ENCODE data around the gene SEMA3G. TPM values are rescaled to one million over a fixed set of nuclear protein-coding genes. Genes with fewer than 3 reads are reported as not detected.

Gene SEMA3G
- polyA plus RNA-seq, 1 donor = 18.7 TPM

DNA sequence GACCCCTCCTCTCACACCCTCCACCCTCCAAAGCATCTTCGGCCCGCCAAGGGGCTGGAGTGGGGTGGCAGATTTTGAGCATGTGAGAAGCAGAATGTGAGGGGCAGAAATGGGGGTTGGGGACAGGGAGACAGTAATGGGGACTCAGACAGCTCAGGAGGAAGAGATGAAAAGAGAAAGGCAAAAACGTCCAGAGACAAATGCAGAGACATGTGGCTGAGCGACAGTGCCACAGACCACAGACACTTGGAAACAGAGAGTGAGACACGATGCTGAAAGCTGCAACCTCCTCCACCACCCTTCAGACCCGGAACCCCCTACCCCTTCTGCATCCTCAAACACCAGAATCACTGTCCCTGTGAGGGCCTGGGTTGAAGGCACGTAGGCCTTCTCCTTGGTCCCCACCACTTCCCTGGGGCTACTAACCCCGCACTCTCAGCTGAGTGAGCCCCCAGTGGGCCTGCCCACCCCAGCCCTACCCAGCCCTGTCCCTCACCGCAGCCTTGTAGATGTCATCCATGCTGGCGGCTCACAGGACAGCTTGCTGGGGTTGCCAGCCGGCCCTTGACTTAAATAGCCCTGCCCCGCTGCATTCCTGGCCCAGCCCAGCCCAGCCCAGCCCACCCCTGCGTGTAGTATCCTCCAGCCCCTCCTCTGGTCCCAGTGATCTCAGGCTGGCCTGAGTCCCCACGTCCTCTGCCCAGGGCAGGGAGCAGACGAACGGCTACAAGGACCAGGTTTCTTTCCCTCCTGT lies 8.8 kb upstream of the SEMA3G start, which contains the start of gene TNNC1:
TSS of gene TNNC1 (minus strand) at position 546 of the 754 bp plus-strand sequence. CDS start at position 520, 26 bp downstream.
- no peak for DNase-seq

DNA sequence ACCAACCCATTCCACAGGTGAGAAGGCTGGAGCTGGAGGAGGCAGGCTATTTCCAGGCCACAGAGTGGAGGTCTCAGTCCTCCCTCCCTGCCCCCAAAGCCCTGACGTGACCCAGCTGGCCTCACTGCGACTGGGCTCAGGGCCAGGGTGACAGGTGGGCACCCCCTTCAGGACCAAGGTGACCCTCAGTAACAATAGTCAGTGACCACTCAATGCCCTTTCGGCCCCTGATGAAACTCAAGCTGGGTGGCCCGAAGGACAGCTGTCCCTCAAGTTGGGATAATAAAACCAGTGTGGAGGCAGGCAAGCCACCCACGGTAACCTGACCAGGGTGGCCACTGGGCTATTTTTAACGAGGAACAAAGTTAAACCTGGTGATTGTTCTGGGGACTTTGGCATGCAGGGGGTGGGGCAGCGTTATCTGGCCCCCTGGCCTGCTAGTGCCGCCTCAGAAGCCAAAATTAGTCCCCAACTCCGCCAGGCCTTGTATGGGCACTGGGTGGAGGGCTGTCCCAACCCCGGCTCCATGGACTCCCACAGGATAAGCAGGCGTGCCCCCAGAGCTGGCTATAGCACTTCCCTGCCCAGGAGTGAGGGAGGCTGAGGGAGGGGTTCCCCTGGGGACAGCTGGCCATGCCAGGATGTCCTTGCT lies 7.8 kb upstream of the SEMA3G start:
- DNase-seq = no peak

DNA sequence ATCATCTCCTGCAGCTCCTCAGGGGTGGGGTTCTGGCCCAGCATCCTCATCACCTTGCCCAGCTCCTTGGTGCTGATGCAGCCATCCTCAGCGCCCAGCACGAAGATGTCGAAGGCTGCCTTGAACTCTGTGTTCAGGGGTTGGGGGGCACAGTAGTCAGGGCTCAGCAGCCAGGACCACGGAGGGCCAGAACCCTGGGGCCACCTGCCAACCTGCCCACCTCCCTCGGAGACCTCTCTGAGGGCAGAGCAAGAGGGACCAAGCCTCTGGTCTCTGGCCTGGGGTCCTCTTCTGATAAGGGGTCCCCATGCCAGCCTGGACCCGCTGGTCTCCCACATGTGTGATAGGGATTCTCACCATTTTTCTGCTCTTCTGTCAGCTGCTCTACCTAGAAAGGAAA lies 7.2 kb upstream of the SEMA3G start:
- DNase-seq = no peak

DNA sequence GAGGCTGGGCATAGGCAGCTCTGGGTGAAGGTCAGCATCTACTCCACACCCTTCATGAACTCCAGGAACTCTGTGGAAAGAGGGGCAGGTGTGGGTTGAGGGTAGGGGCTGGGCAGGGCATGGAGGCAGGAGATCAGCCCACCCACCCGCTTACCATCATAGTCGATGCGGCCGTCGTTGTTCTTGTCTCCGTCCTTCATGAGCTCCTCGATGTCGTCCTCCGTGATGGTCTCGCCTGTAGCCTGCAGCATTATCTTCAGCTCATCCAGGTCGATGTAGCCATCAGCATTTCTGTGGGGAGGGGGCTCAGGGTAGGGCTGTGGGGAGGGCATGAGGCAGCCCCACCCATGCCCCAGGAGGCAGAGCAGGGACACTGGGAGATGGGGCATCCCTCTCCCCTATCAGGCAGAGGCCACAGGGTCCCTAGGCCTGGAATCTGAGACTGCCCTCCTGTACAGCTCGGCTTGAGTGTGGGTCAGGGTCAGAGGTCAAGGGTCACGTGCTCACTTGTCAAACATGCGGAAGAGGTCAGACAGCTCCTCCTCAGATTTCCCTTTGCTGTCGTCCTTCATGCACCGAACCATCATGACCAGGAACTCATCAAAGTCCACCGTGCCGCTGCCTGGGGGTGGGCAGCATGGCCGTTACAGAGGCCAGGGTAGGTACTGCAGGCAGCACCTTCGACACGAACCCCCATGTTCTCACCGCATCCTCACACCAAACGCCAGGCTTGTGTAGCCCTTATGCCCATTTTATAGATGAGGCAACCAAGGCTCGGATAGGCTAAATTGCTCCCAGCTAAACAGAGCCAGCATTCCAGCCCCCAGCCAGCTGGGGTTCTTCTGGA lies 6.6 kb upstream of the SEMA3G start:
- DNase-seq = no peak

DNA sequence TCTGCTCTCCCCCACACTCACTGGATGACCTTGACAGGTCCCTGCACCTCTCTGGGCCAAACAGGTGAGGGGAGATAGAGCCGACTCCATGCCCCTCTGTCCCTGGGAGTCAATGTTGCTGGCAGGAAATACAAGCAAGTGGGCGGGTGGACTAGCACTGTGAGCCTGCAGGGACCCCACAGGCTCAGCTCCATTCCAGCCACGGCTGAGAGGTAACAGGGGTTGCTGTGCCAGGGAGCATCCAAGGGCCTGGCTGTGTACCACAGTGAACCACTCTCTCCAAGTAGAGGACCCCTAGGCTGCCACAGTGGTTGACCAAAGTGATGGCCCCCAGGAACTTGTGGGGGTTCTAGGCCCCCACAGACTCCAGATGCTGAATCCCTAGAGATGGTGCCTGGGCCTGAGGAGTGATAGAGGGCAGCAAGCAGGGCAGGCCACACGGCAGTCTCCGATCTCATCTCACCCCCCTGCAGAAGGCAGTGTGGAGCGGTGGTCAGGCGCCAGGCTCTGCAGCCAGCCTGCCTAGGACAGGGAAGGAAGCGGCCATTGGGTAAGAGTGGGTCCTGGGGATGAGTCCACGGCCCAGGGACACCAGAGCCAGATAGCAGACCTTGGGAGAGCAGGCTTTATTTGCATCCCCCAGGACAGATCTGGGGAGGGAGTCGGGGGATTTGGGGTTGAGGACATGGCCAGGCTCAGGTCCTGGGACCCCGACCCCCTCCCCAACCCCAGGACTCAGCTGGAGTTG lies 5.8 kb upstream of the SEMA3G start:
- DNase-seq = no peak

DNA sequence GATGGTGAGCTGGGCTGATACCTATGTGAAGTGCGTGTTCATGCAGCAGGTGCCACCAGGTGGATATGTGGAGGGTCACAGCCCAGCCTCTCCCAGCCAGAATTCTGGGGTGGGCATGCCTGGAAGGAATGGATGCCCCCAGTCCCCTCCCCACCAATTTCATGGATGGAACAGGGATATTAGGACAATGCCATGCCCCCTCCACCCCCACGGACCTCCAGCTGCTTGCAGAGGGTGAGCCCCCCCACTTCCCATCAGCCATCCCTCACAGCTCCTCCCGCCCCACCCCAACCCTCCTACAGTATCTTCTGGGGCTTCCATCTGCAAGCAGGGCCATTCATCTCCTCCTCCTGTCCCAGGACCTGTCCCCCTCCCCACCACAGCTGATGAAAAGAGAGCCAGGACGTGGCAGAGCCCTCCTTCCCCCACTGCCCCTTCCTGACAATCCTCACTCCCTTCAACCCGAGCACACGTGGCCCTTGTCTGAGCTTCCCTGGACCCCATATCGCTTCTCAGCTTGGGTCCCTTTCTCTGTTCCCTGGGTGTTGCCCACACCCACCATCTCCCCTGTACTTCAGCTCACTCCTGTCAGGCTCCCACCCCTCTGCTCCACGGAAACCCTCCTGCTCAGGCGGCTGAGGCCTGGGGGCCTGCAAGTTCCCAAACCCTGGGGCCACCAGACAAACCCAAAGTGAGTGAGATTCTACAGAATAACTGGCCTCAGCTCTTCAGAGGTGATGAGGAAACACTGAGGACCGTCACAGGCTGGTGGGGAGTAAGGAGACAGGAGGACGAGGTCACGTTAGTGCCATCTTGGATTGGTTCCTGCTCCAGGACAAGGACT lies 2.8 kb upstream of the SEMA3G start:
- no peak for DNase-seq

DNA sequence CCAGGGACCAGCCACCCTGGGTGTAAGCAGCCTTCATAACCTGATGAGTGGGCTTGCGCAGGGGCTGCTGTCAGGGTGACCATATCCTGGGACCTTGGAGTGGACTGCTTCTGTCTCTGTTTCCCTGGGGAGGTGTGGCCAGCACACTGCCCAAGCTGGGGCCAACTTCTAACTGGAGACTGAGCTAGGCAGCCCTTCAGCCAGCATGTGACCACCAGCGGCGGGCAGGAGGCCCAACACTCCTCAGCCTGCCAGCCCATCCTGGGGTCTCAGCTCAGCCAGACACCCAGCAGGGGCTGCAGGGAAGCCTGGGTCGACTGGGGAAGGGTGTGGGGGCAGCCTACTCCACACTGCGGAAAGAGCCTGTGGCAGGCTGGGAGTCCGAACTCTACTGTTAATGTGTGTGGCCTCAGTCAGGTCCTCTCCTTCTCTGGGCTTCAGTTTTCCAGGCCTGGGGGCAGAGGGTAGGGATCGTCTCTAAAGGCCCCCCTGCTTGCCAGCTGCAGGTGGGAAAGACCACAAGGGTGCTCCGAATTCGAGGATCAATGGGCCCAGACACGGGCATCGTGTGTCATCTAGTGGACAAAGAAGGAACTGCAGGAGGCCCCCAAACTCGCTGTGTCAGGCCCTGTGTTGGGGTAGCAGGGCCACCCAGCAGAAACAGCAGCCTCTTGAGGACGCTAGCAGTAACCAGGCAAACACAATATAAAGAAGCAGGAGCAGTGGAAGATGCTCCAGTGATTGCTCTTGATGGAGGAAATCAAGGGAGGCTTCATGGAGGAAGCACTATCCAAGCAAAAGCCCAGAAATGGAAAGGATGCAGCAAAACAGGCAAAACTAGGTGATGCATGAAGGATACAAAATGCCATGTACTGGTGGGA lies 2.0 kb upstream of the SEMA3G start:
- DNase-seq = no peak

DNA sequence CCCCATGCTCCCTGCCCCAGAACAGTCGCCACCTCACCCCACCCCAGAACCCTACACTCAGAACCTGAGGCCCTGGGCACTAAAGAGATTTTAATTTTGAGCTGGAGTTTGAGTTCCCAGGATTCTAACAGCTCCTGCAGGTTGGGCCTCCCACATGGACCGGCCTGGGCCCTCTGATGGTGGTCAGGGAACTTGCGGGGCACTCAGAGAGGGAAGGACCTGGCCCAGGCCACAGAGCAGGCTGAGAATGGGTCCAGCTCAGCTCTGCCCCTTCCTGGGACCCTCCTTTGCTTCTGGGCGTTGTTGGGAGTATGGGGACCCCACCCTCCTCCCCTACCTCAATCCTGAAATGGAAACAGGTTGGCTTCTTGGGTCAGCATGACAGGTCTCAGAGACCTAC lies 1.1 kb upstream of the SEMA3G start:
- no peak for DNase-seq

DNA sequence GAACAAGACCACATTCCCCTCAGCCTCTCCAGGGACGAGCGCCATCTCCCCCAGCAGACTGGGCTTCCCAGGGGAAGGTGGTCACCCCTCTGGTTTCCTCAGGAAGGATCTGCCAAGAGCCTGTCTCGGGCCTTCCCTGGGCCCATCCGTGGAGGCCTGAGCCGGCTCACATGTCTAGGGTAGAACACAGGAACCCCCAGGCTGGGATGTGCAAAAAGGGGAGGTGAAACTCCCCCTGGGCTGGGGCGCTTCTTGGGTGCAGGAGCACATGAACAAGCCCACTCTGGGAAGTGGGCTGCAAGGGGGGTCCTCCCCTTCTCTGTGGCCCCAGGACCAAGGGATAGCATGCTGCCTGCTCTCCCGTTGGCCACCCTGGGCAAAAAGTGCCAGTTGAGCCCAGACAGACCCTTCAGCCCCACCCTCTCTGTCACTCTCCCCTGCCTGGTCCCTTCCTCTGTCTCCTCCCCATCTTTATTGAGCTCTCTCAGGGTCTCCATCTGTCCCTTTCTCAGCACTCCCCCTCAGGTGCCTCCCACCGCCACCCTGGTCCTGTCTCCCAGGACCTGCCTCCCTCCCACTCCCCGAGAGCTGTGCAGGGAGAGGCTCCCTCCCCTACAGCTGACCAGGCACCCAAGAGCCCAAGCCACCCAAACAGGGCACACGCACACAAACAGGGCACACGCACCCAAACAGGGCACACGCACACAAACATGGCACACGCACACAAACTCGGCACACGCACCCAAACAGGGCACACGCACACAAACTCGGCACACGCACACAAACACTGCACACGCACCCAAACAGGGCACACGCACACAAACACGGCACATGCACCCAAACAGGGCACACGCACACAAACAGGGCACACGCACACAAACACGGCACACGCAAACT lies 864 bp downstream of the SEMA3G start:
- DNase-seq = no peak

DNA sequence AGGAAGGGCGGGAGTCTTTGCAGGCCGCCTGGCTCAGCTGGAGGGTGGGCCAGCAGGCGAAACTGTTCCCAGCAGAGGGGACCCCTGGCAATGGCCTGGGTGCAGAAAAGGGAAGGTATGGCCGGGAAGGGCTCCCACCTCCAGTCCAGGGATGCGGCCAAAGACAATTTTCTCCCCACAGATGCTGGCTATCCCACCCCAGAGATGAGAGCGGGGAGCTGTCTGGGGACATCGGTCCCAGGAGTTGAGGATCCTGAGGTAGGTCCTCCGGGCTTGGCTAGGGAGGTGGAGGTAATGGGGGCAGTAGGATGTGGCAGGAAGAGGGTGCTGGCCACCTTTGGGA lies 1.7 kb downstream of the SEMA3G start:
- no peak for DNase-seq

DNA sequence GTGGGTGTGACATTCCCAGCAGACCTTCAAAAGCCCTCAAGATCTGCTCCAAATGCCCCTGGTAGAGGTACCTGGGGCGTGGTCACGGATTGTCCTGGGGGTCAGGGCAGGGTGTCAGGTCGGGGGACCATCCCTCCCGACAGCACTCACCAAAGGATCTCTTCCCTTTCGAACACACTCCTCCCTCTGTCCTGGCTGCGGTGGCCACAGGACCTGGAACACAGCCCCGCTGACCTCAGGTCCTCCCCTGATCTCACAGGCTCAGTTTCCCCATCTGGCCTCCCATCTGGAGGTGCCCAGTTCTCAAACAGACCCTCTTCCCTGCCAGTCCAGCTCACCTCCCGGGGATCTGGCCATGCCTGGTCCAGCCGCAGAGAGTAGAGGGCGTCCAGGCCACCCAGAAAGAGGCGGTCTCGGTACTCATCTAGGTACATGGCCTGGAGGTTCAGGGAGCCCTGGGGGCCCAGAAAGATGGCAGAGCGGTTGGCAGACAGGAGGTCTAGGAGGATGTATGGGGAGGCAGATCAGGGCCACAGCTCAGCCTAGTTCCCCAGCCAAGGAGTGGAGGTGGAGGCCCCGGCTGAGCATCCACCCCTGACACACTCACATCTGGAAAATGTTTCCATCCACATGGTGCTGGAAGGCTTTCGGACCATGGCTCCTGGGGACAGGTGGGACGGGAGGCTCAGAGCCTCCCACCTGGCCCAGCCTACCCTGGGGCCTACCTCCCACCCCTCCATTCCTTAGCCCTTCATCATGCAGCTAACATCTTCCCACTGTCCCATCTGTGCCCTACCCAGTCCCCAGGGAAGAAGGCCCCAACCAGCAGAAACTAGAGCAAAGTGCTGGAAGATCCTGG lies 2.3 kb downstream of the SEMA3G start:
- no peak for DNase-seq

DNA sequence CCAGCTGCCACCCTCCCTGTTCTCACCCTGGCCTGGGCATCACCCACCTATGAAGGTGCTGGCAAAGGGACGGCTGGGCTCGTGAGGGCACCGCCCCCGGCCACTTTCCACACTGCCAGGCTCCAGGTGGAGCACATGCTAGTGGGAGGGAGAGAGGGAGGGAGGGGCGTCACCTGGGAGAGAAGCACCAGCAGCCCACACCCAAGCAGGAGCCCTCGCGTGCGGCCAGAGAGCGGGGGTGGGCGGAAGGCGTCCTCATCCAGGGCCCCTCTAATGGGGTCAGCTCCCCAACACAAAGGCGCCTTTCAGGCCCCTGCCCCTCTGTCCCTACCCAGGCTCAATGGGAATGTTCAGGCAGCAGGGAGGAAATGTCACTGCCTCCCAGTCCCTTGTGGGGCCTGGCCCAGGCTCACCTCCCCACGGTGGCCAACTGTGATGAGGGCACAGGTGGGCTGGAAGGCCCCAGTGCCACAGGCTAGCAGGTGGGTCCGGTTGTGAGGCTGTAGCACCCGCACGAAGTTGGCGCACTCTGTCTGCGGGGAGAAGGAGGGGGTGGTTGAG lies 3.1 kb downstream of the SEMA3G start:
- no peak for DNase-seq

DNA sequence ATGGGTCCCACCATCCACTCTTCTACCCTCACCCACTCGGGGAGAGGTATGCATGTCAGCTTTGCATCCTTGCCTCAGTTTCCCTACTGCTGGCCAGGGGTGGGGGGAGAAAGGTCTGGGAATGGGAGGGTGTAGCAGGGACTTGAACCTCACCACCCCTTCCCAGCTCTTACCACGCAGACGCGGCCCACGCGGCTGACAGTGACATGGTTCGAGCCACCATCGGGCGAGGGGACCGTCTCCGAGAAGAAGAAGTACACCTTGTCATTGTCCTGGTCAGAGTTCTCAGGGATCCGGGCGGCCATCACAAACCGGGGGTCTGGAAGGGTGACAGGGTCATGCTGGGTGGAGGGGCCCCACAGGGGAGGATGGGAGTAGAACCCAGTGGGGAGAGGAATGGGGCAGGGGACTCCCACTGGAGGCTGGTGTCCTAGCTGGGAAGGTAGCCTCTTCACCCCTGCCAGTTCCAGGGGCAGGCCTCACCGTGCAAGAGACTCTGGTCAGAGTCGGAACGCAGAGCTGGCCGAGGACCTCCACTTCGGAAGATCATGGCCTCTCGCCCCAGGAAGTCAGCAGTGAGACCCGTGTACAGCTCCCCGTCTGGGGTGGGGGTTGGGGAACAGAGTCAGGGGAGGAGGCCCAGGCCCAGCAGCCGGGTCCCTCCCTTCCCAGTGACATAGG lies 3.7 kb downstream of the SEMA3G start:
- DNase-seq = no peak

DNA sequence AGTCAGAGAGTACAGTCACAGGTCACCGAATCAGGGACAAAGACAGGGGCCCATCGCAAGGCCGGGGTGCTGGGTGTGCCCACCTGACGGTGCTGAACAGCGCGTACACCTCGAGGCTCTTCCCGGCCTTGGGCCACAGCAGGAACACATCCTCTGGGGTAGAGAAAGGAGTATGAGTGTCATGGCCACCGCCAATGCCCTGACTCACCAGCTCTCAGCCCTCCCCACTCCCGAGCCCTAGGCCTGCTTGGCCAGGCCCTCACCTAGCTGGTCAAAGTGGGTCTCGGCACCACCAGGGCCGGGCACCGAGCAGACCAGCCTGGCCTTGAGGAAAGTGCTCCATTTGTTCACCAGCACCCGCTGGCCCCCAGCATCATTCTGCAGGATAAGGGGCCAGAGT lies 4.2 kb downstream of the SEMA3G start:
- no peak for DNase-seq

DNA sequence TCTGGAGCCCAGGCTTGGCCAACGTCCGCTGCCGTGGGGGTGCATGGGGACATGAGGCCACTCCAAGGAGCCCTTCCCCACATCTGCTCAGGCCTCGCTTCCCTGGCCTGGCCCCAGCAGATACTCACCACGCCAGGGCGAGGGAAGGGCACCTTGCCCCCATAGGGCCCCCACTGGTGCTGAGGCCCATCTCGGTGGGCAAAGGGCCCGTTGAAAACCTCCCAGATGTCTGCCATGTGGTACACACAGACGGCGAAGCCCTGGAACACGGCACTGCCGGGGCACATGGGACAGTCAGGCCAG lies 4.7 kb downstream of the SEMA3G start:
- no peak for DNase-seq

DNA sequence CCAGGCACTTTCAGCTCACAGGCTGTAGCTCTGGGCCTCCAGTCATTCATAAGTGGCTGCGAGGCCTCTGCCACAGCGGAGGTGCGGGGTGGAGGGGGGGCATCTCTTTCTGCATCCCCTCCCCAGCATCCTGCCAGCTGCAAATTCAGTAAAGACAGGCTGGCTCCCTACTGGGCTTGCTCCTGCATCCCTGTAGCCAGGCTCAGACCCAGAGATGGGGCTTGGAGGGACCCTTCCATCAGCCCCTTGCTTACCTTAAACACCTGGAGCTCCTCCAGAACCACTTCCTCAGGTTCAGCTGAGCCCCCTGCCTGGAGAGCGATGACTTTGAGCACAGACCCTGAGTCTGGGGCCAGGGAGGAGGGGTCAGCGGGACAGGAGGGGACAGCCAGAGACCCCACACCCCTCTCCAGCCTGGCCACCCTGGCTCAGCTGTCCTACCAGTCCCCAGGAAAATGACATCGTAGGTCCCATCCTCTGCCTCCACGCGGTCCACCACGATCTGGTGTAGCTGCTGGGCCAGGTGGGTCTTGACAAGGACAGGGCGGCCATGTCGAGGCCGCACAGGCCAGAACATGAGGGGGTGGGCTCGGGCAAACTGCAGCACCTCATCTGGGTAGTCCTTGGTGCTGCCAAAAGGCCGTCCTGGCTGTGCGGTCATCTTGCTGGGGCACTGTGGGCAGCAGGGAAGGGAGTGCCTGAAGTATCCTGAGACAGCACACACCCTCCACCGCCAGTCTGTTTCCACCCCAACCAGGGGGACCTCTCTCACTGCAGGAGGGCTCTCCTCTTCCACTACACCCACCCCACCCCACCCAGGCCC lies 5.3 kb downstream of the SEMA3G start:
- DNase-seq = no peak
